GM23338 (cell line): ENCODE measurements around the gene MICAL3. TPM values are rescaled to one million over a fixed set of nuclear protein-coding genes. Genes with fewer than 3 reads are reported as not detected.

Experiments used
- ATAC-seq: fragments of 200-7000 bp; cut with Tn5 transposase; 3 replicates; pipeline ENCODE4 v1.9.1; 2020
- DNase-seq: peaks from one replicate; pipeline ENCODE4 v3.0.0-alpha.2; 2015; ENCODE audit warnings: low spot score
- H2AFZ ChIP-seq: fragments of 200-600 bp; sonication (generic); 2 replicates; pipeline ENCODE4 v1.8.0; 2016; ENCODE audit warnings: antibody characterized with exemption, mild to moderate bottlenecking, moderate library complexity
- H3F3A ChIP-seq: fragments of 200-600 bp; sonication (generic); replicated peaks from 2 replicates; pipeline ENCODE4 v1.8.0; 2017; ENCODE audit warnings: antibody characterized with exemption, mixed run types, low read depth
- H3K27ac ChIP-seq: fragments of 200-600 bp; sonication (generic); 2 replicates; pipeline ENCODE4 v1.6.1; 2016; ENCODE audit warnings: low read depth
- H3K27me3 ChIP-seq: fragments of 200-600 bp; sonication (generic); 2 replicates; pipeline ENCODE4 v1.8.0; 2016; ENCODE audit warnings: mild to moderate bottlenecking, mixed run types, moderate library complexity; ENCODE audit not compliant: insufficient read depth
- H3K36me3 ChIP-seq: fragments of 200-600 bp; sonication (generic); 2 replicates; pipeline ENCODE4 v1.8.0; 2016; ENCODE audit warnings: mild to moderate bottlenecking; ENCODE audit not compliant: insufficient read depth
- H3K4me1 ChIP-seq: fragments of 200-600 bp; sonication (generic); 2 replicates; pipeline ENCODE4 v1.8.0; 2016; ENCODE audit warnings: mild to moderate bottlenecking, moderate library complexity; ENCODE audit not compliant: insufficient read depth
- H3K4me2 ChIP-seq: fragments of 200-600 bp; sonication (generic); 2 replicates; pipeline ENCODE4 v1.7.1; 2017; ENCODE audit warnings: mixed run types
- H3K4me3 ChIP-seq: fragments of 200-600 bp; sonication (generic); 2 replicates; pipeline ENCODE4 v1.6.1; 2016; ENCODE audit warnings: mixed run types
- H3K79me2 ChIP-seq: fragments of 200-600 bp; sonication (generic); replicated peaks from 2 replicates; pipeline ENCODE4 v1.8.0; 2017; ENCODE audit warnings: mild to moderate bottlenecking; ENCODE audit not compliant: insufficient read depth
- H3K9me2 ChIP-seq: fragments of 200-600 bp; sonication (generic); 2 replicates; pipeline ENCODE4 v1.8.0; 2017; ENCODE audit not compliant: insufficient read depth
- H4K20me1 ChIP-seq: fragments of 200-600 bp; sonication (generic); replicated peaks from 2 replicates; pipeline ENCODE4 v1.8.0; 2017; ENCODE audit warnings: mild to moderate bottlenecking; ENCODE audit not compliant: insufficient read depth
- H3K27ac Mint-ChIP-seq: 2 replicates; pipeline ENCODE4 v1.8.0; 2020; ENCODE audit warnings: inconsistent platforms, mild to moderate bottlenecking, moderate library complexity, mixed read lengths
- H3K27me3 Mint-ChIP-seq: 3 replicates; pipeline ENCODE4 v1.8.0; 2022; ENCODE audit warnings: low read depth, mild to moderate bottlenecking, moderate library complexity, mixed read lengths, inconsistent platforms; ENCODE audit not compliant: insufficient read depth, poor library complexity
- H3K36me3 Mint-ChIP-seq: 3 replicates; pipeline ENCODE4 v1.8.0; 2021; ENCODE audit warnings: low read depth, mild to moderate bottlenecking, inconsistent platforms, moderate library complexity, mixed read lengths
- H3K4me1 Mint-ChIP-seq: 3 replicates; pipeline ENCODE4 v1.8.0; 2020; ENCODE audit warnings: mild to moderate bottlenecking, inconsistent platforms, mixed read lengths
- H3K4me3 Mint-ChIP-seq: 3 replicates; pipeline ENCODE4 v1.8.0; 2021; ENCODE audit warnings: moderate library complexity, mild to moderate bottlenecking, inconsistent platforms, mixed read lengths
- H3K9me3 Mint-ChIP-seq: 3 replicates; pipeline ENCODE4 v1.8.0; 2020; ENCODE audit warnings: moderate library complexity, mild to moderate bottlenecking, inconsistent platforms, mixed read lengths
- EZH2 ChIP-seq: fragments of 200-600 bp; sonication (generic); IDR thresholded peaks from one replicate; pipeline ENCODE4 v1.8.0; 2017; ENCODE audit warnings: antibody characterized with exemption, mild to moderate bottlenecking, low read depth; ENCODE audit not compliant: unreplicated experiment
- EZH2phosphoT487 ChIP-seq: fragments of 200-600 bp; sonication (generic); IDR thresholded peaks from one replicate; pipeline ENCODE4 v1.8.1; 2018; ENCODE audit warnings: antibody characterized with exemption; ENCODE audit not compliant: unreplicated experiment
- NANOG ChIP-seq: IDR thresholded peaks from 2 replicates; pipeline ENCODE4 v1.6.1; 2016; ENCODE audit warnings: antibody characterized with exemption, borderline replicate concordance
- POLR2AphosphoS5 ChIP-seq: IDR thresholded peaks from 2 replicates; pipeline ENCODE4 v1.6.1; 2016; ENCODE audit warnings: antibody characterized with exemption, low read depth
- STAT1 ChIP-seq: IDR thresholded peaks from one replicate; pipeline ENCODE4 v1.6.1; 2016; ENCODE audit warnings: antibody characterized with exemption; ENCODE audit not compliant: unreplicated experiment
- ZNF114 ChIP-seq: fragments of 250-450 bp; sonication (Bioruptor Pico); IDR thresholded peaks from 2 replicates; pipeline ENCODE4 v1.5.0; 2020; ENCODE audit warnings: mild to moderate bottlenecking, moderate library complexity
- ZNF331 ChIP-seq: fragments of 250-450 bp; sonication (Bioruptor Pico); IDR thresholded peaks from 2 replicates; pipeline ENCODE4 v1.5.0; 2020; ENCODE audit warnings: low read depth, mild to moderate bottlenecking, moderate library complexity
- polyA plus RNA-seq: library from polyadenylated mRNA; unstranded; fragments of >200 nt; fragmentation: Nextera tagmentation; extraction: Ambion mirVana; gene quantifications from 2 replicates; pipeline ENCODE4 v1.2.1, GENCODE V29; 2016
- total RNA-seq: library from RNA; depleted of rRNA; stranded (reverse); fragments of >200 nt; shearing (Covaris generic); gene quantifications from 2 replicates; pipeline ENCODE4 v1.2.3, GENCODE V29; 2014
- TF ChIP-seq, protein P1 (sequence below): IDR thresholded peaks from one replicate; pipeline ENCODE4 v1.6.1; 2018; ENCODE audit warnings: antibody characterized with exemption; ENCODE audit not compliant: unreplicated experiment
- TF ChIP-seq, protein P2 (sequence below): IDR thresholded peaks from 2 replicates; pipeline ENCODE4 v1.6.1; 2016; ENCODE audit warnings: antibody characterized with exemption

Gene MICAL3
- total and polyA plus RNA-seq, 2 experiments from 2014 or later: 10.1 to 33.9 TPM

DNA sequence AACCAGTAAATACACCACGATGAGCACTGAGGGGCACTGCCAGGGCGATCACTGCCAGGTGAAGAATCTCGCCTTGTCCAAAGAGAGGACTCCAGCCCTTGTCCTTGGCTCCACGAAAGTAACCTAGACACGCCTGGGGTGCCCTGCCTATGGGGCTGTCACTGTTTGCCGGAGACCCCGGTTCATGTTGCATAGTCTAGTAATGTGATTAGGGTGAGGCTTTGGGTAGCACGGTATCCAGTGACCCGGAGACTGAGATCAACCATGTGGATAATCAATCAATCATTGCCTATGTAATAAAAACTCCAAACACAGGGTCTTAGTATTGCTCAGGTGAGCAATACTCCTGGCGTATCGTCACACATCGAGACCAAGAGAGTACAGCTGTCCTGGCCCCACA, 190.9 kb downstream of the MICAL3 start:
- H3K27me3 Mint-ChIP-seq: peaks cover 2% of the 10 kb centered on the region
- Histone ChIP-seq H3K9me2 (no peaks in the 10 kb centered on the region), H4K20me1 (no peaks in the 10 kb centered on the region; the same call in 1 of the 2 replicates), H3K4me1 (no peaks in the 10 kb centered on the region), H3K79me2 (no peaks in the 10 kb centered on the region), H3F3A (no peaks in the 10 kb centered on the region), H2AFZ (no peak overlapping the region), H3K4me2 (no peak overlapping the region), H3K4me3 (no peak overlapping the region), H3K27me3 (no peaks in the 10 kb centered on the region), H3K36me3 (no peaks in the 10 kb centered on the region), H3K27ac (no peak overlapping the region)
- H3K27ac Mint-ChIP-seq: no peak overlapping the region
- H3K9me3 Mint-ChIP-seq: no peaks in the 10 kb centered on the region
- no peak for TF ChIP-seq POLR2AphosphoS5
- TF ChIP-seq ZNF331 (CRISPR knock-in tag): no peak
- no peak for TF ChIP-seq EZH2
- TF ChIP-seq NANOG: no peak
- TF ChIP-seq, protein P1, sequence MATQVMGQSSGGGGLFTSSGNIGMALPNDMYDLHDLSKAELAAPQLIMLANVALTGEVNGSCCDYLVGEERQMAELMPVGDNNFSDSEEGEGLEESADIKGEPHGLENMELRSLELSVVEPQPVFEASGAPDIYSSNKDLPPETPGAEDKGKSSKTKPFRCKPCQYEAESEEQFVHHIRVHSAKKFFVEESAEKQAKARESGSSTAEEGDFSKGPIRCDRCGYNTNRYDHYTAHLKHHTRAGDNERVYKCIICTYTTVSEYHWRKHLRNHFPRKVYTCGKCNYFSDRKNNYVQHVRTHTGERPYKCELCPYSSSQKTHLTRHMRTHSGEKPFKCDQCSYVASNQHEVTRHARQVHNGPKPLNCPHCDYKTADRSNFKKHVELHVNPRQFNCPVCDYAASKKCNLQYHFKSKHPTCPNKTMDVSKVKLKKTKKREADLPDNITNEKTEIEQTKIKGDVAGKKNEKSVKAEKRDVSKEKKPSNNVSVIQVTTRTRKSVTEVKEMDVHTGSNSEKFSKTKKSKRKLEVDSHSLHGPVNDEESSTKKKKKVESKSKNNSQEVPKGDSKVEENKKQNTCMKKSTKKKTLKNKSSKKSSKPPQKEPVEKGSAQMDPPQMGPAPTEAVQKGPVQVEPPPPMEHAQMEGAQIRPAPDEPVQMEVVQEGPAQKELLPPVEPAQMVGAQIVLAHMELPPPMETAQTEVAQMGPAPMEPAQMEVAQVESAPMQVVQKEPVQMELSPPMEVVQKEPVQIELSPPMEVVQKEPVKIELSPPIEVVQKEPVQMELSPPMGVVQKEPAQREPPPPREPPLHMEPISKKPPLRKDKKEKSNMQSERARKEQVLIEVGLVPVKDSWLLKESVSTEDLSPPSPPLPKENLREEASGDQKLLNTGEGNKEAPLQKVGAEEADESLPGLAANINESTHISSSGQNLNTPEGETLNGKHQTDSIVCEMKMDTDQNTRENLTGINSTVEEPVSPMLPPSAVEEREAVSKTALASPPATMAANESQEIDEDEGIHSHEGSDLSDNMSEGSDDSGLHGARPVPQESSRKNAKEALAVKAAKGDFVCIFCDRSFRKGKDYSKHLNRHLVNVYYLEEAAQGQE: no peak
- no peak for TF ChIP-seq STAT1
- TF ChIP-seq, protein P2, sequence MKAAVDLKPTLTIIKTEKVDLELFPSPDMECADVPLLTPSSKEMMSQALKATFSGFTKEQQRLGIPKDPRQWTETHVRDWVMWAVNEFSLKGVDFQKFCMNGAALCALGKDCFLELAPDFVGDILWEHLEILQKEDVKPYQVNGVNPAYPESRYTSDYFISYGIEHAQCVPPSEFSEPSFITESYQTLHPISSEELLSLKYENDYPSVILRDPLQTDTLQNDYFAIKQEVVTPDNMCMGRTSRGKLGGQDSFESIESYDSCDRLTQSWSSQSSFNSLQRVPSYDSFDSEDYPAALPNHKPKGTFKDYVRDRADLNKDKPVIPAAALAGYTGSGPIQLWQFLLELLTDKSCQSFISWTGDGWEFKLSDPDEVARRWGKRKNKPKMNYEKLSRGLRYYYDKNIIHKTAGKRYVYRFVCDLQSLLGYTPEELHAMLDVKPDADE: no peak
- no peak overlapping the region for H3K4me3 Mint-ChIP-seq
- H3K4me1 Mint-ChIP-seq: peaks cover 5% of the 10 kb centered on the region; the same call in 1 of the 3 replicates
- H3K36me3 Mint-ChIP-seq: no peaks in the 10 kb centered on the region
- DNase-seq: no peak
- ATAC-seq: no peak

DNA sequence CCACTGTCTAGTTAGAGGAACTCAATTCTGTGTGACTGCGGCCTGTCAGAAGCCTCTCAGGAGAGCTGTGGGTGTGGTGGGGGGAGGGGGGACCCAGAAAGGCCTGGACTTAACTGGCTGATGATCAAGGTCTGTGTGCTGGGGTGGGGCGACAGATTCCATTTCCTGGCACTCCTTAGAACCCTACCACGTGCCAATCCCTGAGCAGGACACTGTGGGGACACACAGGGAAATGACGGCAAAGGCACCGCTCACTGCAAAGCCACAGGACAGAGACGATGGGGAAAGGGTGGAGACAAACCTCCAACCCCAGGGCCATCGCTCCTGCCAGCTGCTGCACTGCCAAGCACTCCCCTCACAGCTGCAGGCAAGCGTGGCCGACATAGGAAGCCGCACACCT, 191.7 kb downstream of the MICAL3 start:
- Histone ChIP-seq H3K27ac (no peak overlapping the region), H3F3A (no peaks in the 10 kb centered on the region), H3K4me3 (no peak overlapping the region), H3K4me1 (no peaks in the 10 kb centered on the region), H3K36me3 (no peaks in the 10 kb centered on the region), H3K4me2 (no peak overlapping the region), H4K20me1 (no peaks in the 10 kb centered on the region; the same call in 1 of the 2 replicates), H3K27me3 (no peaks in the 10 kb centered on the region), H2AFZ (no peak overlapping the region), H3K9me2 (no peaks in the 10 kb centered on the region), H3K79me2 (no peaks in the 10 kb centered on the region)
- Mint-ChIP-seq H3K4me3 (no peak overlapping the region), H3K27me3 (peaks cover 2% of the 10 kb centered on the region), H3K9me3 (no peaks in the 10 kb centered on the region), H3K27ac (no peak overlapping the region), H3K36me3 (no peaks in the 10 kb centered on the region), H3K4me1 (peaks cover 5% of the 10 kb centered on the region; the same call in 1 of the 3 replicates)
- no peak for ATAC-seq
- no peak for DNase-seq
- TF ChIP-seq, protein P1: no peak
- TF ChIP-seq STAT1 (no peak), ZNF114 (CRISPR knock-in tag) (no peak), EZH2phosphoT487 (no peak)
